Measurements from ENCODE around the gene TERT.
"Not testable (repeated sequence)": the region's sequence is repeated elsewhere in the genome, so short reads cannot be mapped to it uniquely, and the experiment has no call there.

The TERT gene

GRCh38 chr5:1274471-1274870 is 20.4 kb downstream of the TERT start:
- H3K4me3 ChIP-seq (ENCODE audit: low read depth, low read length), result no peak overlapping the region

GRCh38 chr5:1273745-1274144 is 21.1 kb downstream of the TERT start:
- H3K4me3 ChIP-seq (ENCODE audit: low read depth, low read length), result no peak overlapping the region
- TF ChIP-seq CTCF (IDR thresholded peaks at IDR 0.05; ENCODE audit: low read depth, low read length), result no peak

More at GRCh38 chr5:1274471-1274870, 20.4 kb downstream of the TERT start:
- no peak for TF ChIP-seq CTCF (IDR thresholded peaks at IDR 0.05; ENCODE audit: low read depth, low read length)

GRCh38 chr5:1272201-1272600 is 22.7 kb downstream of the TERT start:
- peak overlapping the region; percentile 59 for H3K4me3 ChIP-seq (ENCODE audit: low read depth, low read length)
- TF ChIP-seq CTCF (IDR thresholded peaks at IDR 0.05; ENCODE audit: low read depth, low read length), result no peak

GRCh38 chr5:1270933-1271914 is 23.6 kb downstream of the TERT start:
- no peak for TF ChIP-seq CTCF (IDR thresholded peaks at IDR 0.05; ENCODE audit: low read depth, low read length)
- H3K4me3 ChIP-seq (ENCODE audit: low read depth, low read length), result peak overlapping the region; percentile 46

- no peak for TF ChIP-seq CTCF (IDR thresholded peaks at IDR 0.05; ENCODE audit: low read depth, low read length)
- H3K4me3 ChIP-seq (ENCODE audit: low read depth, low read length), result no peak overlapping the region
Measured at GRCh38 chr5:1270426-1270825, 24.4 kb downstream of the TERT start.

- no peak for TF ChIP-seq CTCF (IDR thresholded peaks at IDR 0.05; ENCODE audit: low read depth, low read length)
- H3K4me3 ChIP-seq (ENCODE audit: low read depth, low read length), result peak overlapping the region; percentile 55
Measured at GRCh38 chr5:1268666-1269065, 26.2 kb downstream of the TERT start.

GRCh38 chr5:1268056-1268455 is 26.8 kb downstream of the TERT start:
- H3K4me3 ChIP-seq (ENCODE audit: low read depth, low read length), result peak overlapping the region; percentile 55

GRCh38 chr5:1267464-1267863 is 27.4 kb downstream of the TERT start:
- H3K4me3 ChIP-seq (ENCODE audit: low read depth, low read length), result not testable (repeated sequence)

More at GRCh38 chr5:1268056-1268455, 26.8 kb downstream of the TERT start:
- TF ChIP-seq CTCF (IDR thresholded peaks at IDR 0.05; ENCODE audit: low read depth, low read length), result no peak
